ENCODE measurements around the gene BCAM.
A peak's percentile ranks its signal among the peaks of the same experiment; 100 is the strongest.
"Not testable (repeated sequence)": the region's sequence is repeated elsewhere in the genome, so short reads cannot be mapped to it uniquely, and the experiment has no call there.

BCAM gene

DNA sequence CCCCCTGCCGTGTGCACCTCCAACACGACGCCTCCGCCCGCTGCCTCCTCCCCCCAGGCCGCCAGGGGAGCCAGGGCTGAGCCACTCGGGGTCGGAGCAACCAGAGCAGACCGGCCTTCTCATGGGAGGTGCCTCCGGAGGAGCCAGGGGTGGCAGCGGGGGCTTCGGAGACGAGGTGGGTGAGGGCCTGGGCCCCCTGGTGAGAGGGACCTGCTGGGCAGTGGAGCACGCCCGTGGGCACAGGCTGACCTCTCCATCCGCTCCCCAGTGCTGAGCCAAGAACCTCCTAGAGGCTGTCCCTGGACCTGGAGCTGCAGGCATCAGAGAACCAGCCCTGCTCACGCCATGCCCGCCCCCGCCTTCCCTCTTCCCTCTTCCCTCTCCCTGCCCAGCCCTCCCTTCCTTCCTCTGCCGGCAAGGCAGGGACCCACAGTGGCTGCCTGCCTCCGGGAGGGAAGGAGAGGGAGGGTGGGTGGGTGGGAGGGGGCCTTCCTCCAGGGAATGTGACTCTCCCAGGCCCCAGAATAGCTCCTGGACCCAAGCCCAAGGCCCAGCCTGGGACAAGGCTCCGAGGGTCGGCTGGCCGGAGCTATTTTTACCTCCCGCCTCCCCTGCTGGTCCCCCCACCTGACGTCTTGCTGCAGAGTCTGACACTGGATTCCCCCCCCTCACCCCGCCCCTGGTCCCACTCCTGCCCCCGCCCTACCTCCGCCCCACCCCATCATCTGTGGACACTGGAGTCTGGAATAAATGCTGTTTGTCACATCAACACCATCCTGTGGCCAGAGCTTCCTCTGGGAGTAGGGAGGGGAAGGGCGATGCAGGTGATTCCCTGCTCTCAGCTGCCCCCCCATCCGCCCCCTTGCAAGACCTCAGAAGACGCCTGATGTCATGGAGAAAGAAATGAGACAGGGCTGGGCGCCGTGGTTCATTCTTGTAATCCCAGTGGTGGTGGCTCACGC is 12.0 kb downstream of the BCAM start:
- peak overlapping the region; percentile 57 for H3K27ac ChIP-seq
- TF ChIP-seq, protein P1, sequence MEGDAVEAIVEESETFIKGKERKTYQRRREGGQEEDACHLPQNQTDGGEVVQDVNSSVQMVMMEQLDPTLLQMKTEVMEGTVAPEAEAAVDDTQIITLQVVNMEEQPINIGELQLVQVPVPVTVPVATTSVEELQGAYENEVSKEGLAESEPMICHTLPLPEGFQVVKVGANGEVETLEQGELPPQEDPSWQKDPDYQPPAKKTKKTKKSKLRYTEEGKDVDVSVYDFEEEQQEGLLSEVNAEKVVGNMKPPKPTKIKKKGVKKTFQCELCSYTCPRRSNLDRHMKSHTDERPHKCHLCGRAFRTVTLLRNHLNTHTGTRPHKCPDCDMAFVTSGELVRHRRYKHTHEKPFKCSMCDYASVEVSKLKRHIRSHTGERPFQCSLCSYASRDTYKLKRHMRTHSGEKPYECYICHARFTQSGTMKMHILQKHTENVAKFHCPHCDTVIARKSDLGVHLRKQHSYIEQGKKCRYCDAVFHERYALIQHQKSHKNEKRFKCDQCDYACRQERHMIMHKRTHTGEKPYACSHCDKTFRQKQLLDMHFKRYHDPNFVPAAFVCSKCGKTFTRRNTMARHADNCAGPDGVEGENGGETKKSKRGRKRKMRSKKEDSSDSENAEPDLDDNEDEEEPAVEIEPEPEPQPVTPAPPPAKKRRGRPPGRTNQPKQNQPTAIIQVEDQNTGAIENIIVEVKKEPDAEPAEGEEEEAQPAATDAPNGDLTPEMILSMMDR (conservative IDR thresholded peaks at IDR 0.05; ENCODE audit: low read depth), result no peak
- CTCF ChIA-PET, result interaction anchor here (0.8 to 1.1 kb wide), 2 partner anchors 11 to 97 kb away, joined by 3 to 4 read pairs; no protein-coding TSS in a partner anchor
- no peak for DNase-seq (ENCODE audit: low spot score)
- POLR2A ChIA-PET (ENCODE audit: low non-redundant PET), result no interaction called here

DNA sequence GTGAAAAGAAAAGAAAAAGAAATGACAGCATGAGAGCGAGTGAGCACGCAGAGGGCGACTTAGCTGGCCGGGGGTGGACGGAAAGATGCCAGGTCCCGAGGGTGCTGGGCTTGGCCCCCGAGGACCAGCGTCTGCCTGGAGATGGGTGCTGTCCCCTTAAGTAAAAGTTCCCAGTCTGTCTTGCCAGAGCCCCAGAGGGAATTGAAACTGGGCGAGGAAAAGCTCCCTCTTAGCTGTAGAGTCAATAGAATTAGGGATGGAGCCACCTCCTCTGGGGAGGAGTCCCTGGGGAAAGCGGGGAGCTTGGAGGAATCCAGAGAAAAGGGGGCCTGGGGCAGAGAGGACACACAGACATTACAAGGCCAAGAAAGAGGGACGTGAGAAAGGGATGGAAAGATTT is 13.3 kb downstream of the BCAM start:
- no peak for DNase-seq (ENCODE audit: low spot score)
- CTCF ChIA-PET, result no interaction called here
- TF ChIP-seq, protein P1 (conservative IDR thresholded peaks at IDR 0.05; ENCODE audit: low read depth), result no peak
- POLR2A ChIA-PET (ENCODE audit: low non-redundant PET), result interaction anchor here (0.6 to 0.7 kb wide), 2 partner anchors 8 to 404 kb away, joined by 3 to 6 read pairs; no protein-coding TSS in a partner anchor
- peak overlapping the region; percentile 57 for H3K27ac ChIP-seq

DNA sequence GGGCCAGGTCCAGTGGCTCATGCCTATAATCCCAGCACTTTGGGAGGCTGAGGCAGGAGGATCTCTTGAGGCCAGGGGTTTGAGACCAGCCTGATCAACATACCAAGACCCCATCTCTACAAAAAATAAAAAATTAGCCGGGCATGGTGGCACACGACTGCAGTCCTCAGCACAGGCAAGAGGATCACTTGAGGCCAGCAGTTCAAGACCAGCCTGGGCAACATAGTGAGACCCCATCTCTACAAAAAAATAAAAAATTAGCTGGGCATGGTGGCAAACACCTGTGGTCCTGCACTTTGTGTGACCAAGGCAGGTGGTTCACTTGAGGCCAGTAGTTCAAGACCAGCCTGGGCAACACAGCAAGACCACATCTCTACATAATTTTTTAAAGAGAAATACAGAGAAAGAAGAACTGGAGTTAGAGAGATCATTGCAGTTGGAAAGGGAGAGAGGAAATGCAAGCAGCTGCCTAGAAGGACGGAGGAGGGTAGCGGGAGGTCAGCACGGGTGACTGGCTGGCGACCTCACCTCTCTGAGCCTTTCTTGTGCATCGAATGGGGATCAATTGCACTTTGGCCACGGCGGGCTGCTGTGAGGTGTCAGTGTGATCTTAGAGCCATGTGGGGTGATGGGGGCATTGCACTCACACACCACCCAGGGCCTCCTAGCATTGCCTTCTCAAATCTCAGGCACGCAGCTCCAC is 13.9 kb downstream of the BCAM start:
- TF ChIP-seq, protein P1 (conservative IDR thresholded peaks at IDR 0.05; ENCODE audit: low read depth), result no peak
- ChIA-PET POLR2A (ENCODE audit: low non-redundant PET) (interaction anchor here (0.6 kb wide), 1 partner anchor 8 kb away, joined by 3 read pairs; no protein-coding TSS in a partner anchor), CTCF (interaction anchor here (0.6 to 1.4 kb wide), 4 partner anchors 17 to 294 kb away, joined by 3 to 6 read pairs (median 4); partner anchors contain the start of gene CEACAM20)
- no peak for DNase-seq (ENCODE audit: low spot score)
- peak overlapping the region; percentile 57 for H3K27ac ChIP-seq

DNA sequence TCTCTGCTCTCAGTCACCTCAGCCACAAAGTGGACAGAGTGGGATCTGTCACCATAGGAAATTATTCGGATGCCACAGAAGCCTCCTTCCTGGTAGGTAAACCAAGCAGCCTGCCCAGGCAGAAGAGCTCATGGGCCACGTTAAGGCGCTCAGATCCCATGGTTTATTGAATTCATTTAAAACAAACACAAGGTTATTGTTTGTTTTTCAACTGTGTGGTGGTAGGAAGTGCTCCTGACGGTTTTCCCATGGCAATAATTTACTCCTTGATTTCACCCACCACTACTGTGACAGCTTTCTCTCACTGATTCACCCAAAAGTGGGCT is 14.4 kb downstream of the BCAM start:
- POLR2A ChIA-PET (ENCODE audit: low non-redundant PET), result no interaction called here
- DNase-seq (ENCODE audit: low spot score), result no peak
- TF ChIP-seq, protein P1 (conservative IDR thresholded peaks at IDR 0.05; ENCODE audit: low read depth), result no peak
- H3K27ac ChIP-seq, result peak overlapping the region; percentile 57; the same call in 1 of the 2 replicates
- CTCF ChIA-PET, result interaction anchor here (0.6 to 1.4 kb wide), 6 partner anchors 17 to 294 kb away, joined by 3 to 6 read pairs (median 4); partner anchors contain the start of gene CEACAM20

DNA sequence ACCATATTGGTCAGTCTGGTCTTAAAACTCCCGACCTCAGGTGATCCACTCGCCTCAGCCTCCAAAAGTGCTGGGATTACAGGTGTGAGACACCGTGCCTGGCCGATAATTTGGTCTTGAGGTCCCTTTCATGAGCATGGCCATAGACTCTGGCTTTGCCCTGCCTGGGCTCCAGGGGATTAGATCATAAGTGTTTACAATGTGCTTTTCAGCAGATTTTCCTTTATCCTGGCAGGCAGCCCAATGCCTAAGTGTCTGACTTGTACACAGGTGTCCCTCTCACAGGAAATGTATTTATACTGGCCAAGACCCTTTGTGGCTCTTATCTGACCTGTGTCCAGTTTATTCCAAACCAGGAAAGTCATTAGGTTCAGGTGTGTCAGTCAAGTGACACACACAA is 15.9 kb downstream of the BCAM start:
- no peak for DNase-seq (ENCODE audit: low spot score)
- CTCF ChIA-PET, result no interaction called here
- no peak overlapping the region for H3K27ac ChIP-seq
- TF ChIP-seq, protein P1 (conservative IDR thresholded peaks at IDR 0.05; ENCODE audit: low read depth), result no peak
- POLR2A ChIA-PET (ENCODE audit: low non-redundant PET), result no interaction called here

DNA sequence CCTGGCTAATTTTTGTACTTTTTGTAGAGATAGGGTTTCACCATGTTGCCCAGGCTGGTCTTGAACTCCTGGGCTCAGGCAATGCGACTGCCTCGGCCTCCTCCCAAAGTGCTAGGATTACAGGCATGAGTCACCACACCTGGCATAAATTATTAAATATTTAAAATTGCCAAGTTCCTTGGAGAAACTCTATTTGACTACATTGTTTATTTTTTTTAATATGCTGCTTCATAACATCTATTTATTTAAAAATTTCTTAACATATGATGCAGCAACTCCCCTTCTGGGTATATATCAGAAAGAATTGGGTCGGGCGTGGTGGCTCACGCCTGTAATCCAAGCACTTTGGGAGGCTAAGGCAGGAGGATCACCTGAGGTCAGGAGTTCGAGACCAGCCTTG is 24.0 kb downstream of the BCAM start:
- H3K27ac ChIP-seq; DNase-seq (ENCODE audit: low spot score); POLR2A ChIA-PET (ENCODE audit: low non-redundant PET): not testable (repeated sequence)
- CTCF ChIA-PET, result interaction anchor here (0.6 kb wide), 1 partner anchor 19 kb away, joined by 5 read pairs; no protein-coding TSS in a partner anchor

DNA sequence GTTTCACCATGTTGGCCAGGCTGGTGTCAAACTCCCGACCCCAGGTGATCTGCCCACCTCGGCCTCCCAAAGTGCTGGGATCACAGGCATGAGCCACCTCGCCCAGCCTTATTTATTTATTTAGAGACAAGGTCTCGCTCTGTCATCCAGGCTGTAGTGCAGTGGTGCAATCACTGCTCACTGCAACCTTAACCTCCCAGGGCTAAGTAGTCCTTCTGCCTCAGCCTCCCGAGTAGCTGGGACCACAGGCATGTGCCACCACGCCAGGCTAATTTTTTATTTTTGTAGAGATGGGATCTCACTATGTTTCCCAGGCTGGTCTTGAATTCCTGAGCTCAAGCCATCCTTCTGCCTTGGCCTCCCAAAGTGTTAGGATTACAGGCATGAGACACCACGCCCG is 25.5 kb downstream of the BCAM start:
- CTCF ChIA-PET, result interaction anchor here (0.6 kb wide), 1 partner anchor 145 kb away, joined by 4 read pairs; no protein-coding TSS in a partner anchor
- H3K27ac ChIP-seq; DNase-seq (ENCODE audit: low spot score); POLR2A ChIA-PET (ENCODE audit: low non-redundant PET): not testable (repeated sequence)
